ENCODE results near the gene TBX19.
"Not testable (repeated sequence)": the region's sequence is repeated elsewhere in the genome, so short reads cannot be mapped to it uniquely, and the experiment has no call there.

The TBX19 gene

GRCh38 chr1:168348146-168348709 lies 67.6 kb downstream of the TBX19 start:
- DNase-seq (ENCODE audit: insufficient read length, low spot score) (no peak), FAIRE-seq (no peak)

GRCh38 chr1:168354335-168355269 lies 73.9 kb downstream of the TBX19 start:
- not testable (repeated sequence) for FAIRE-seq; DNase-seq (ENCODE audit: insufficient read length, low spot score)

GRCh38 chr1:168360151-168361021 lies 79.7 kb downstream of the TBX19 start:
- DNase-seq (ENCODE audit: insufficient read length, low spot score) (no peak), FAIRE-seq (peak; percentile 36)

GRCh38 chr1:168361252-168361651 lies 80.6 kb downstream of the TBX19 start:
- no peak for FAIRE-seq
- DNase-seq (ENCODE audit: insufficient read length, low spot score), result no peak

- DNase-seq (ENCODE audit: insufficient read length, low spot score) (no peak), FAIRE-seq (no peak)
Observed at GRCh38 chr1:168362991-168363390, 82.3 kb downstream of the TBX19 start.
